GM12873 (cell line): ENCODE data around the gene FOXB2.

ENCODE experiments used
- TF ChIP-seq, protein P1 (sequence below): IDR thresholded peaks from 2 replicates; pipeline ENCODE4 v1.5.1; 2012; ENCODE audit warnings: low read depth, mild to moderate bottlenecking, moderate library complexity, low read length, control low read depth; ENCODE audit not compliant: insufficient read depth; ENCODE audit errors: missing control alignments

Gene FOXB2

DNA sequence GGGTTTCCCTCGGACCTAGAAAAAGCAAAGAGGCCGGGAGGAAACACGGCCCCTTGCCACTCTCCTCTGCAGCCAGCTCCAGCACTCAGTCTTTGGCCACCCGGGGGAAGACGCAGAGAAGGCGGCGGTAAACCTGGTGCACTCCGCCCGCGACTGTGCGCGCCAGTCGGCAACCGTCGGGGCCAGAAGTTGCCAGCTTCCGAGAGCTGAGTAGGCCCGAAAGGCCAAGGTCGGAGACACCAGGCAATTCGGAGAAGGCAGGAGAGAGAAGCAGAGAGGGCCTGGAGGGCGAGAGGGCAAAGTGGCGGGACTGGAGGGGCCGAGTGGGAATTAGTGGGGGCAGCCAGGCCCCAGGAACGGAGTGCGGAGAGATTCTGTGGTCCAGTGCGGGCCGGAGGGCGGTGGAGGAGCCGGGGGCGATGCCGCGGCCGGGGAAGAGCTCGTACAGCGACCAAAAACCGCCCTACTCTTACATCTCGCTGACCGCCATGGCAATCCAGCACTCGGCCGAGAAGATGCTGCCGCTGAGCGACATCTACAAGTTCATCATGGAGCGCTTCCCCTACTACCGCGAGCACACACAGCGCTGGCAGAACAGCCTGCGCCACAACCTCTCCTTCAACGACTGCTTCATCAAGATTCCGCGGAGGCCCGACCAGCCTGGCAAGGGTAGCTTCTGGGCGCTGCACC is at the start of gene FOXB2:
Gene FOXB2, plus strand, starts transcription at position 420 of the 690 bp plus-strand sequence. Its CDS starts 0 bp downstream, at position 420.
- TF ChIP-seq, protein P1, sequence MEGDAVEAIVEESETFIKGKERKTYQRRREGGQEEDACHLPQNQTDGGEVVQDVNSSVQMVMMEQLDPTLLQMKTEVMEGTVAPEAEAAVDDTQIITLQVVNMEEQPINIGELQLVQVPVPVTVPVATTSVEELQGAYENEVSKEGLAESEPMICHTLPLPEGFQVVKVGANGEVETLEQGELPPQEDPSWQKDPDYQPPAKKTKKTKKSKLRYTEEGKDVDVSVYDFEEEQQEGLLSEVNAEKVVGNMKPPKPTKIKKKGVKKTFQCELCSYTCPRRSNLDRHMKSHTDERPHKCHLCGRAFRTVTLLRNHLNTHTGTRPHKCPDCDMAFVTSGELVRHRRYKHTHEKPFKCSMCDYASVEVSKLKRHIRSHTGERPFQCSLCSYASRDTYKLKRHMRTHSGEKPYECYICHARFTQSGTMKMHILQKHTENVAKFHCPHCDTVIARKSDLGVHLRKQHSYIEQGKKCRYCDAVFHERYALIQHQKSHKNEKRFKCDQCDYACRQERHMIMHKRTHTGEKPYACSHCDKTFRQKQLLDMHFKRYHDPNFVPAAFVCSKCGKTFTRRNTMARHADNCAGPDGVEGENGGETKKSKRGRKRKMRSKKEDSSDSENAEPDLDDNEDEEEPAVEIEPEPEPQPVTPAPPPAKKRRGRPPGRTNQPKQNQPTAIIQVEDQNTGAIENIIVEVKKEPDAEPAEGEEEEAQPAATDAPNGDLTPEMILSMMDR: no peak

- TF ChIP-seq, protein P1: no peak
These were observed 49.7 kb upstream of the FOXB2 start for GRCh38 chr9:76969716-76970115.

DNA sequence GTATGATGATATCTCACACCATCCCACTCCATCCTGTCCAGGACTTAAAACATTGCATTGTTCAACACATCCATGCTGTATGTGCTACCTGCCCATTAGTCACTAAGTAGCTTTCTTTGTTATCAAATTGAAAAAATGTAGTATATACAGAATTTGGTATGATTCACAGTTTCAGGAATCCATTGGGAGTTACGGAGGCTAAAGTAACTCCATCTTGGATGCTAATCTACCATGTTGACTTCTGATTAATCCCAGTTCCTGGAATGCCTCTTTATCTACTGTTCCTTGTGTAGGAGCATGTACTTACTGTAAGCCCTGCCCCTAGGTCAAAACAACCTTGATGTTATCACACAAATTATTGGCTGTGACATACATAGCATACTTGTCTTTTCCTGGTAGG is 38.9 kb upstream of the FOXB2 start:
- TF ChIP-seq, protein P1: no peak

GRCh38 chr9:76984486-76984885 is 35.0 kb upstream of the FOXB2 start:
- TF ChIP-seq, protein P1: no peak

DNA sequence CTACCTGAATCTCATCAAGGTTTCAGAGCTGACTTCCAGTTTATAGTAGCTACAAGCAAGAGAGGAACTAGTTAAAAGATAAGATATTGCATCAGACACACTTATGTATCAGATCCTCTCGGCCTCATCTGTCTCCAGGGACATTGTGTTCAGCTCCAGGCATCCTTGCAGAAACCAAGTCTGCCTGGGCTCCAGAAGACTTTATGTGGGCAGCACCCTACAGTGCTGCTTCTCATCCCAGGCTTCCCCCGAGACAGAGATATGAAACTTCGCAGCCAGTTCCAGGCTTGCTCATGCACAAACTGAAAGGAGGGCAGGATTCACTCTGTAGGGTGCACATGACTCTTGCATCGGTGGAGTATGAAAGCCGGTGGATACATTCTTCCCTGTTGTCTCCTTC is 33.9 kb upstream of the FOXB2 start:
- TF ChIP-seq, protein P1: no peak

DNA sequence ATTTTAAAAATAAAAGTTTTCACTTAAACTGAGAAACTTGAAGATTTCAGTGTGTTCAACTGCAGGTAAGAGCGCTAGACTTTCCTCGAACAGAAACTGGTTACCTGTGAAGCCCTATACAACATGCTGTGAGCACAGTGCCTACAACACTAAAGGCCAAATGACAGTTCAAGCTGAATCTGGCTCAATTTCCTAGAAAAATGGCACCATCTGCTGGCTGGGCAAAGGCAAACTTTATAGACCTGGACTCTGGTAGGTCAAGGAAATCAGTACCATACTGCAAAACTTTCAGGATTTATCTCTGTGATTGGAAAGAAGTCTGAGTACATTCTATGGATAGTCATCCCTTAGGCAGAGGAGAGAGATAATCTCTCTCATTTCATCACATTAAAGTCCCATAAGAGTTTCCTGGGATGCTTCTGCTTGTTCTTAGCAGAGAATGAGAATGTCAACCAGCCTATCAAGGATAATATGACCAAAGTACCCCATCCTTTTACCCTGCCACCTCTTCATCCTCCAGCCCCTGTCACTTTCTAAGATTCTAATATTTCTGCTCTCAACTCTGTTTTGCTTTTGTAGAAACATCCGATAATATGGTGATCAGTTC is 31.8 kb upstream of the FOXB2 start:
- TF ChIP-seq, protein P1: peak; percentile 59

DNA sequence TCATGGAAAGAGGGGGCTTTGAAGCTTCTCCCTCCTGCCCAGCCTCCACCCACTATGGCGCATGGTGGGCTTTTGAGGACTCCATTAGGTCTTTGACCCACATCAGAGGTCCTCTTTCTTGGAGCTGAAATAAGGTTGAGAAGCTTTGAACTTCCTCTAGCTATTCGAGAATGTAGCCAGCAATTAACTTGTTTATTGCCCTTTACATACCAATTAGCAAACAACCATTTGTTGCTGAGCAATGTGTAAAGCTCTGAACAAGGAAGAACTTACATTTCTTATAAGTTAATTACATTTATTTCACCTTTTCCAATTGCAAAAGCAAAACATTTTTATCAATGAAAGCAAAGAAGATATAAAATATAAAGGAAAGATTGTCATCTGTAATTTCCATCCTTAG is 30.5 kb upstream of the FOXB2 start:
- TF ChIP-seq, protein P1: no peak
